ENCODE measurements around the gene CCM2. TPM values are rescaled to one million over a fixed set of nuclear protein-coding genes. Genes with fewer than 3 reads are reported as not detected.

The CCM2 gene
- total RNA-seq, 1 experiment from 2014 or later = 64.8 TPM

DNA sequence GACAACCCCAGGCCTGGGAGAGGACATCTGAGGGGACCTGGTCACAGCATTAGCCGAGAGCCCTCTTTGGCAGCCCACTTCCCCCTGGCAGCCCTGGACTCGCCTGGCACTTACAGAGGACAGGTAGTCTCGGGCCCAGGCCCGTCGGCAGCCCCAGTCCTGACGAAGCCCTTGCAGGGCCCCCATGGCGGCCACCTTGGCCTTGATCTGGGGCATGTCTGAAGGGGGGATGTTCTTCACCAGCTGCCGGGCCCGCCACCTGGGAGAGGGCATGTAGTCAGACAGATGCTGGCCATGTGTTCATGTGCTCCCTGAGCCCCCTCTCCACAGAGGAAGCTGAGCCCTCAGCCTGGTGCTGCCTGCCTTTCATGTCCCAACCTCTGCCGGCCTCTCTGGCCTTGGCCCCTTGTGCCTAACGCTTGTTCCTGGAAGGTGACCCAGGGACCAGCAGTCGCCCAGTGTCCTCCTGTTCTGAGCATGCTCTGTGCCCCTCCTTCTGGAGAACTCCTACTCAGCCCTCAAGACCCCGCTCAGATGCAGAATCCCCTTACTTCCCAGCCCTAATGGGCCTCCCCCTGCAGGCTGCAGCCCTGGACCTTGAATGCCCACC lies 35.1 kb upstream of the CCM2 start:
- Histone ChIP-seq H3K4me1 (replicated peaks) (peaks cover 10% of the 10 kb centered on the region), H3K27me3 (replicated peaks) (peaks cover 17% of the 10 kb centered on the region), H3K36me3 (no peaks in the 10 kb centered on the region), H3K4me3 (no peak overlapping the region), H3K27ac (no peak overlapping the region), H3K9me3 (replicated peaks) (no peaks in the 10 kb centered on the region)
- DNase-seq (ENCODE audit: low read depth in 1 of 2, low spot score in 2 of 2) = no peak

DNA sequence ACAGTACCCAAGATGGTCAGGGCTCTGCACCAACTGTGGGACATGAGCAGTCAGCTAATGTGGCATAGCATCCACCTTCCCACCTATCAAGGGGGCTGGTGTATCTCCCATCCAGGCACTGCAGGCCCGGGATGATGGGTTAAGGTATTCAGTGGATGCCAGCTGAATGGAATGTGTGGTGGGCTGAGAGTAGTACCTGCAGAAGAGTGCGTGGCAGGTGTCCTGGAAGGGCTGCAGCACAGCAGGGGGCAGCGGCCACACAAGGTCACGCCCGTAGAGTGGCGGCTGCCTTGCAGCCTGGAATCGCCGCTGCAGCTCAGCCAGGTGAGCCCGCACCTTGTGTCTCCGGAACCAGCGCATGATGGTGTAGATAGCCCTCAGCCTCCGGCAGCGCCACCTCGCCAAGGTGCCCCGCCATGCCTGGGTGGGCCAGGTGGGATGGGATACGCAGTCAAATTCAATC lies 34.5 kb upstream of the CCM2 start:
- Histone ChIP-seq H3K27ac (no peak overlapping the region), H3K4me3 (no peak overlapping the region), H3K9me3 (replicated peaks) (no peaks in the 10 kb centered on the region), H3K4me1 (replicated peaks) (peaks cover 10% of the 10 kb centered on the region), H3K27me3 (replicated peaks) (peaks cover 17% of the 10 kb centered on the region), H3K36me3 (no peaks in the 10 kb centered on the region)
- no peak for DNase-seq (ENCODE audit: low read depth in 1 of 2, low spot score in 2 of 2)

DNA sequence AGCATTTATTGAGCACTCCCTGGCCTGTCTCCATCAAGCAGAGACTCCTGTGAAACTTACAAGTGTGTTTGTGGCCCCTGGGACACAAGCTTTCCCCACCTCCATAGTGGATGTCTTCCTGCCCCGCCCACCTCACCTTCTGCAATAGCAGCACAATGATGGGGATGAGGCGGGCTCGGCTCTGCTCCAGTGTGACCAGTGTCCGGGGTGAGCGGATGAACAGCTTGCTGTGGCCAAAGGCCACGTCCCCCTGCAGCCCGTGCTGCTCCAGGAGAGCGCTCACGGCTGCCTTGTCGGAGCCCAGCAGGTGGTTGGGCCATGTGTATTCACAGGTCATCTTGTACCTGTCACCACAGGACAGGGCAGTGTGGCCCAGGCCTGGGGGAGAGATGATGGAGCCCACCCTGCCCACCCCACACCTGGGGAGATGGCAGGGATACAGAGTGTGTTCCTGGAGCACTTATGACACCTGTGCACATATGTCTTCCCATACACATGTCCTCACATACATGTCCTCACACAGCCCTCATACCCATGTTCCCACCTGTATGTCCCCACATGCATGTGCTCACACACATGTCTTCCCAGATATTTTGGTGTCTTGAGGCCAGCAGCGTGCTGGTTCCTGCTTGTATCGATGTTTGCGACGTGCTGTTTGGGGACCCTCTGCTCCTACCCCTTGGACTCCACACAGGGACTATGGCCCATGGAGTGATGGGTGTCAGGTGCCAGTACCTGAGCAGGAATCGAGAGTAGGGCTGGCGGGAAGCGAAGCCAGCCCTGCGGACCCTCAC lies 33.9 kb upstream of the CCM2 start:
- Histone ChIP-seq H3K36me3 (no peaks in the 10 kb centered on the region), H3K4me1 (replicated peaks) (peaks cover 10% of the 10 kb centered on the region), H3K9me3 (replicated peaks) (no peaks in the 10 kb centered on the region), H3K4me3 (no peak overlapping the region), H3K27ac (no peak overlapping the region), H3K27me3 (replicated peaks) (peaks cover 17% of the 10 kb centered on the region)
- DNase-seq (ENCODE audit: low read depth in 1 of 2, low spot score in 2 of 2) = no peak

- no peak overlapping the region for H3K4me3 ChIP-seq
- peaks cover 16% of the 10 kb centered on the region for H3K27me3 ChIP-seq (replicated peaks)
- no peak overlapping the region for H3K27ac ChIP-seq
- H3K36me3 ChIP-seq = no peaks in the 10 kb centered on the region
- H3K4me1 ChIP-seq (replicated peaks) = peaks cover 10% of the 10 kb centered on the region
- DNase-seq (ENCODE audit: low read depth in 1 of 2, low spot score in 2 of 2) = no peak
- H3K9me3 ChIP-seq (replicated peaks) = no peaks in the 10 kb centered on the region
Measured at GRCh38 chr7:44966731-44967538, 33.1 kb upstream of the CCM2 start.

- Histone ChIP-seq H3K27ac (no peak overlapping the region), H3K4me1 (replicated peaks) (peaks cover 2% of the 10 kb centered on the region), H3K9me3 (replicated peaks) (no peaks in the 10 kb centered on the region), H3K4me3 (no peak overlapping the region), H3K27me3 (replicated peaks) (peaks cover 7% of the 10 kb centered on the region), H3K36me3 (no peaks in the 10 kb centered on the region)
- DNase-seq (ENCODE audit: low read depth in 1 of 2, low spot score in 2 of 2) = no peak
Measured at GRCh38 chr7:44967571-44968446, 32.2 kb upstream of the CCM2 start.

- no peaks in the 10 kb centered on the region for H3K4me1 ChIP-seq (replicated peaks)
- no peak overlapping the region for H3K27ac ChIP-seq
- H3K9me3 ChIP-seq (replicated peaks) = no peaks in the 10 kb centered on the region
- DNase-seq (ENCODE audit: low read depth in 1 of 2, low spot score in 2 of 2) = no peak
- H3K27me3 ChIP-seq (replicated peaks) = no peaks in the 10 kb centered on the region
- H3K4me3 ChIP-seq = no peak overlapping the region
- H3K36me3 ChIP-seq = no peaks in the 10 kb centered on the region
Measured at GRCh38 chr7:44969049-44969700, 30.8 kb upstream of the CCM2 start.

DNA sequence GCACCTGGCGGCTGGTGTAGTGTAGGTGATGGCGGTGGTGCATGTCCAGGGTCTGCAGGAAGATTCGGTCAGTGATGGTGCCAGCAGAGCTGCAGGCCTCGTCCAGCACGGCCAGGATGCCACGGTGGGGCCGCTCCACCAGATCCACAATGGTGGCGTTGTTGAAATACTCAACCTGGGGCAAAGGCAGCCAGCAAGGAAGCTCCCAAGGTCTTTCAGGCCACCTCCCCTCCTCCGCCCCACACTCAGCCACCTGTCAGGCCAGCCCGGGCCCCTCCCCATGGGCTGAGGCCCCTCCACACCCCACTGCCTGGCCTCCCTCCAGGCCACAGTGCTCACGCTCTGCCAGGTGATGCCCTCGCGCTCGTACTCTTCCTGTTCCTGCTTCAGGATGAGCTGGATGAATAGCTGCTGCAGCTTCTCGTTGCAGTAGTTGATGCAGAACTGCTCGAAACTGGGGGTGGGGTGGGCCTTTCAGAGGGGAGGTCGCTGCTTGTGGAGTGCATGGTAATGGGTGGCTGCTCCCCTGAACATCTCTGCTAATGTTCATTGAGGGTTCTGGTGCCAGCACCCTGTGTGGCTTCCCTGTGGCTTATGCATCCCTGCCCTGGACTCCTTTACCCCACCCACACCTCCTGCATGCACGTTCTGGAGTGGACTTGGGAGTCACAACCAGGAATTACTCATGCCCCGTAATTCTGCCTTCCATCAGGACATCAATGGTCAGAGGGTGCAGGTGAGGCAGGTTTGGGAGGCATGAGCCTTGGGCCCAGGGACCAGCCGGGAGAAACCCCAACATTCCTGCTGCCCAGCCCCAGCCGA lies 30.1 kb upstream of the CCM2 start:
- H3K4me1 ChIP-seq (replicated peaks) = no peaks in the 10 kb centered on the region
- no peaks in the 10 kb centered on the region for H3K9me3 ChIP-seq (replicated peaks)
- no peak for DNase-seq (ENCODE audit: low read depth in 1 of 2, low spot score in 2 of 2)
- H3K27ac ChIP-seq = no peak overlapping the region
- no peaks in the 10 kb centered on the region for H3K36me3 ChIP-seq
- H3K27me3 ChIP-seq (replicated peaks) = no peaks in the 10 kb centered on the region
- no peak overlapping the region for H3K4me3 ChIP-seq

DNA sequence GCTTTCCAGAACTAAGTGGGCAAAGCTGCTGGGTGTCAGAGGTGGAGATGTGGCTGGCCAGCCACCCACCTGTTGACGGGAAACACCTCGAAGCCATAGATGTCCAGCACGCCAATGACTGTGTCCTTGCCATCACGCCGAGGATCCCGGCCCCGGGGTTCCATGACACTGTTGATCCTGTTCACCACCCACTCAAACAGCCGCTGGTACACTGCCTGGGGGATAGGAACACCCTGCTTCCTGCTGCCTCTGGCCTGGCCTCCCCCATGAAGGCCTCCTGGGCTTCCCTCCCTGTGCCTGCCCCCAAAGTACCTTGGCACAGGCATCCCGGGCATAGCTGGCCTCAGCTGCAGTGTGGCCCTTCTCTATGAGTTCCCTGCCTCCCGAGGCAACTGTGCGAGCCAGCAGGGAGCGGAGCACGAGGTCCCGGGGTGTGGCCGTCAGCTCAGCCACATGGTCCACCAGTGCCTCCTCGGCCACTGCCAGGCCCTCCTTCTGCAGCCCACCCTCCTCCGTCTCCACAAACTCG lies 29.4 kb upstream of the CCM2 start:
- Histone ChIP-seq H3K27me3 (replicated peaks) (no peaks in the 10 kb centered on the region), H3K9me3 (replicated peaks) (no peaks in the 10 kb centered on the region), H3K27ac (no peak overlapping the region), H3K4me3 (no peak overlapping the region), H3K36me3 (no peaks in the 10 kb centered on the region), H3K4me1 (replicated peaks) (no peaks in the 10 kb centered on the region)
- no peak for DNase-seq (ENCODE audit: low read depth in 1 of 2, low spot score in 2 of 2)

GRCh38 chr7:44971188-44971901 lies 28.7 kb upstream of the CCM2 start:
- Histone ChIP-seq H3K4me1 (replicated peaks) (no peaks in the 10 kb centered on the region), H3K9me3 (replicated peaks) (no peaks in the 10 kb centered on the region), H3K4me3 (no peak overlapping the region), H3K36me3 (no peaks in the 10 kb centered on the region), H3K27me3 (replicated peaks) (no peaks in the 10 kb centered on the region), H3K27ac (no peak overlapping the region)
- DNase-seq (ENCODE audit: low read depth in 1 of 2, low spot score in 2 of 2) = no peak

DNA sequence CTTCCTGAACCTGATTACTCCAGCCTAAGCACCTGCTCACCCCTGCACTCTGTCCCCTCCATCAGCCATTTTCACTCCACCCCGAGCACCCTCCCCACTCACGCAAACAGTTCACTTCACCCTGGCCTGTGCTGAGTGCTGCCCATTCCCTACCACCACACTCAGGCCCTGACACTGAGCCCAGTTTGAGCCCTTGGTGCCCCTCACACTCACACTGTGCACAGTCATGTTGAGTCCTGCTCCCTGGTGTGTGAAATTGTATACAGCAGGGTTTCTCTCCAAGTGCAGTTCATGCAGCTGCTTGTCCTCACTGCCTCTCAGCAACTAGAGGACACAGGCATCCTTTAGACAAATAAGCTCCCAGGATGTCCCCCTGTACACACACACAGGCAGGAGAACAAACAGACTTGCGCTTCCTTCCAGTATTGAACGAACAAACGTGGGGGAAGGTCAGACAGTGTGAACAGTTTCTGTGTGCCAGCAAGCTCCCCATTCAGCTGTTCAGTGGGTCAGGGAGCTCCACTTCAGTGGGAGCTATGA lies 28.0 kb upstream of the CCM2 start:
- Histone ChIP-seq H3K4me1 (replicated peaks) (no peaks in the 10 kb centered on the region), H3K27ac (no peak overlapping the region), H3K4me3 (no peak overlapping the region), H3K9me3 (replicated peaks) (no peaks in the 10 kb centered on the region), H3K36me3 (no peaks in the 10 kb centered on the region), H3K27me3 (replicated peaks) (no peaks in the 10 kb centered on the region)
- no peak for DNase-seq (ENCODE audit: low read depth in 1 of 2, low spot score in 2 of 2)

DNA sequence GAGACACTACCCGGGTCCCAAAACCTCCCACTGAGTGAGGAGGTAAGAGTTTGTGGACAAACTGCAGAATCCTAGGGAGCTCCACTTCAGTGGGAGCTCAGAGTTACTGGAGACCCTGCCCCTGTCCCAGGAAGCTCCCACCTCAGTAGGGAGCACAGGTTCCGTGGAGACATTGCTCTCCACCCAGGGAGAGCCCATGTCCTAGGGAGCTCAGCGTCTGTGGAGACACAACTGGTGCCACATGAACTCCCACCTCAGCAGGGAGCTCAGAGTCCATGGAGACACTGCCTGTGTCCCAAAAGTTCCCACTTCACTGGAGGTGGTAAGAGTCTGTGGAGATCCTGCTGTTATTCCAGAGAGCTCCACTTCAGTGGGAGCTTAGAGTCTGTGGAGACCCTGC lies 27.4 kb upstream of the CCM2 start:
- Histone ChIP-seq H3K4me3 (no peak overlapping the region), H3K27me3 (replicated peaks) (no peaks in the 10 kb centered on the region), H3K4me1 (replicated peaks) (peaks cover under 1% of the 10 kb centered on the region; the same call in 1 of the 2 replicates), H3K27ac (no peak overlapping the region), H3K36me3 (no peaks in the 10 kb centered on the region), H3K9me3 (replicated peaks) (no peaks in the 10 kb centered on the region)
- DNase-seq (ENCODE audit: low read depth in 1 of 2, low spot score in 2 of 2) = no peak

All from SJSA1 (cell line).